ENCODE measurements around the gene ALK. TPM values are rescaled to one million over a fixed set of nuclear protein-coding genes. Genes with fewer than 3 reads are reported as not detected.

ALK gene
- total RNA-seq, 1 experiment from 2014 or later = not detected

DNA sequence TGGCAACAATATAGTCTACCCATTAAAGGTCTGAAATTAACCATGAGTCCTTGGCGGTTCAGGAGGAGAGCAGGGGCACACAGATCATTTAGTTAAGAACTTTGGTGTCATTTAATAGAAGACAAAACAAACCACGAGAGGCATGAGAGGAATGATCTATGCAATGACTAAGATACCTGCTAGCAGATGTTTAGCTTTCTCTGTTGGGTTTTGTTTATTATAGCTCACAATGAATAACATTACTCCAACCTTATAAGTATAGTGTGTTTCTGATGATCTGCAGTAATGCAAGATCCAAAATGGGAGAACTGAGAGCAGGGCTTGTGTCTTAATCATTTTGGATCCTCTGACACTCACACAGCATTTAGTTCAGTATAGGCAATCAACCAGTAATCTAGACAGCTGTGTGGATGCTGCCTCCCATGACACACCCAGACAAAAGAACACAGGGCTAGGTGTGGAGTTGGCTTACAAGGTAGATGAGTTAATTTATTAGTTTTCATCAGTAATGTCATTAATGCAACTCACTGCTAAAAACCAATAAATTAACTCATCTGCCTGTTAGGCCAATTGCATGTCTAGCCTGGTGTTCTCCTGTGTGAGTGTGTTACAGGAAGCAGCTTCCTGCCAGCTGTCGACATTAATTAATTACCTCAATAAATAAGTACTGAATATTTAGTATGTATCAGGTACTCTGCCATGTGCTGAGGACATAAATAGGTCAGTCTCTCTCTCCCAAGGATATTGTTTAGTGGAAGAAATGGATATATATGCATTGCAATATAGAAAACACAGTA lies 713.8 kb downstream of the ALK start:
- no peak overlapping the region for H2BK12ac ChIP-seq (ENCODE audit: insufficient read length, low read depth, low read length)
- H2BK5ac ChIP-seq (ENCODE audit: insufficient read length, low read length) = no peak overlapping the region
- H3K23ac ChIP-seq (ENCODE audit: insufficient read length, low read depth, low read length) = no peak overlapping the region
- H3K23me2 ChIP-seq (ENCODE audit: insufficient read length, low read depth, low read length, poor library complexity, severe bottlenecking) = no peaks in the 10 kb centered on the region
- no peak overlapping the region for H3K18ac ChIP-seq (ENCODE audit: insufficient read length, low read depth, low read length)
- TF ChIP-seq CTCF (conservative IDR thresholded peaks at IDR 0.05) = no peak; the same call in 2 of the 3 replicates
- no CpG with 5 or more reads among the region's 3 CpGs for WGBS (ENCODE audit: extremely low coverage, insufficient read length, low lambda C conversion rate)
- H4K8ac ChIP-seq (replicated peaks; ENCODE audit: insufficient read length, low read depth, low read length) = no peak overlapping the region
- no peaks in the 10 kb centered on the region for H3K4me1 ChIP-seq (ENCODE audit: insufficient read depth, low read length)
- H2BK15ac ChIP-seq (ENCODE audit: low read depth, low read length) = no peak overlapping the region
- H3K27ac Mint-ChIP-seq = no peak overlapping the region
- no peak overlapping the region for H3K14ac ChIP-seq (ENCODE audit: insufficient read depth, low read length)
- H3K4me3 Mint-ChIP-seq = no peak overlapping the region
- peaks cover 3 to 13% of the 10 kb centered on the region in 2 experiments; a peak in 3 of 4 replicates for H3K4me1 Mint-ChIP-seq
- no peak overlapping the region for H2BK20ac ChIP-seq (ENCODE audit: low read depth, low read length, poor library complexity, severe bottlenecking)
- no peaks in the 10 kb centered on the region for H3K79me1 ChIP-seq (ENCODE audit: insufficient read depth, low read depth, low read length, poor library complexity, severe bottlenecking)
- no peak overlapping the region for H3K4me2 ChIP-seq (ENCODE audit: insufficient read depth, insufficient read length, low read length)
- no peak overlapping the region for H2BK120ac ChIP-seq (ENCODE audit: low read depth, low read length, poor library complexity, severe bottlenecking)
- H3T11ph ChIP-seq (ENCODE audit: low read length) = no peak overlapping the region
- no peaks in the 10 kb centered on the region for H3K9me3 ChIP-seq (ENCODE audit: control insufficient read depth, low read depth, low read length)
- H3K36me3 Mint-ChIP-seq (ENCODE audit: insufficient read depth in 1 of 3, low read depth in 3 of 3) = no peaks in the 10 kb centered on the region
- H3K27me3 ChIP-seq (ENCODE audit: insufficient read depth, low read length) = no peaks in the 10 kb centered on the region
- DNase-seq = no peak
- no peaks in the 10 kb centered on the region for H3K9me3 Mint-ChIP-seq
- H2AFZ ChIP-seq (ENCODE audit: low read length) = no peak overlapping the region
- H3K56ac ChIP-seq (ENCODE audit: insufficient read length, low read depth, low read length) = no peak overlapping the region
- no peak overlapping the region for H2AK5ac ChIP-seq (ENCODE audit: insufficient read length, low read length)
- peaks cover 2% of the 10 kb centered on the region; the same call in 1 of the 2 replicates for H3K27me3 Mint-ChIP-seq (ENCODE audit: low read depth)
- no peak overlapping the region for H4K5ac ChIP-seq (ENCODE audit: insufficient read length, low read depth, low read length)
- H3K9ac ChIP-seq (ENCODE audit: extremely low read depth, insufficient read length, low read length) = no peak overlapping the region
- H3K27ac ChIP-seq (ENCODE audit: insufficient read length, low read depth, low read length) = no peak overlapping the region
- H3K79me2 ChIP-seq (ENCODE audit: insufficient read depth, low read length) = no peaks in the 10 kb centered on the region
- no peak overlapping the region for H3K4ac ChIP-seq (ENCODE audit: low read depth, low read length)
- no peak overlapping the region for H4K91ac ChIP-seq (ENCODE audit: insufficient read length, low read depth, low read length)
- H4K20me1 ChIP-seq (ENCODE audit: control insufficient read depth, insufficient read depth, insufficient read length) = no peaks in the 10 kb centered on the region
